GM12891 (cell line): ENCODE measurements around the gene CEBPG.

ENCODE experiments used
- DNase-seq: peaks from one replicate; pipeline ENCODE4 v3.0.0; 2011; ENCODE audit warnings: low spot score; ENCODE audit not compliant: insufficient read length
- FAIRE-seq: peaks from 2 replicates; lab custom pipeline; 2011; peaks lifted over from hg19 to GRCh38; lab: Jason Lieb, UNC
- PAX5 ChIP-seq: IDR thresholded peaks from 2 replicates; pipeline ENCODE4 v1.6.1; 2011; ENCODE audit warnings: low read length, moderate library complexity, mild to moderate bottlenecking; ENCODE audit not compliant: insufficient read depth, severe bottlenecking
- POLR2A ChIP-seq: IDR thresholded peaks from 2 replicates; pipeline ENCODE4 v1.6.1; 2011; ENCODE audit warnings: low read depth, low read length, control low read depth
- POLR2AphosphoS5 ChIP-seq: IDR thresholded peaks from 2 replicates; pipeline ENCODE4 v1.6.1; 2011; ENCODE audit warnings: low read depth, low read length, control low read depth
- POU2F2 ChIP-seq: IDR thresholded peaks from 2 replicates; pipeline ENCODE4 v1.6.1; 2011; ENCODE audit warnings: low read depth, mild to moderate bottlenecking, control low read depth, low read length, moderate library complexity
- SPI1 ChIP-seq: IDR thresholded peaks from 2 replicates; pipeline ENCODE4 v1.6.1; 2011; ENCODE audit warnings: low read depth, low read length, control low read depth
- TAF1 ChIP-seq: IDR thresholded peaks from 2 replicates; pipeline ENCODE4 v1.6.1; 2011; ENCODE audit warnings: low read depth, low read length, control low read depth

CEBPG gene

GRCh38 chr19:33429891-33430673, 56.6 kb downstream of the CEBPG start:
- no peak for DNase-seq
- no peak for FAIRE-seq
- TF ChIP-seq POLR2A (no peak), SPI1 (no peak), POLR2AphosphoS5 (no peak), POU2F2 (no peak), PAX5 (no peak), TAF1 (no peak)

GRCh38 chr19:33430674-33431277, 57.3 kb downstream of the CEBPG start:
- no peak for TF ChIP-seq POU2F2
- no peak for TF ChIP-seq POLR2AphosphoS5
- no peak for TF ChIP-seq TAF1
- no peak for TF ChIP-seq PAX5
- no peak for TF ChIP-seq POLR2A
- DNase-seq: peak; percentile 68
- FAIRE-seq: peak; percentile 86

GRCh38 chr19:33432015-33432414, 58.5 kb downstream of the CEBPG start:
- DNase-seq (no peak), FAIRE-seq (no peak)
- no peak for TF ChIP-seq POLR2A
- no peak for TF ChIP-seq POU2F2
- no peak for TF ChIP-seq SPI1
- no peak for TF ChIP-seq PAX5
- TF ChIP-seq TAF1: no peak
- no peak for TF ChIP-seq POLR2AphosphoS5
